Measurements from ENCODE around the gene ARHGDIG. TPM values are rescaled to one million over a fixed set of nuclear protein-coding genes. Genes with fewer than 3 reads are reported as not detected.
"Not testable (repeated sequence)": the region's sequence is repeated elsewhere in the genome, so short reads cannot be mapped to it uniquely, and the experiment has no call there.

ARHGDIG gene
- polyA plus RNA-seq, 3 donors from 2014 or later = not detected

GRCh38 chr16:255183-255582 is 25.2 kb upstream of the ARHGDIG start:
- DNase-seq = no peak
- peak overlapping the region in 1 of 6 donors; percentile 12 for H3K27ac Mint-ChIP-seq
- H3K27me3 Mint-ChIP-seq (ENCODE audit: low read depth in 3 of 3) = peaks cover 0 to 3% (median 2%) of the 10 kb centered on the region in 3 donors
- H3K9me3 Mint-ChIP-seq = no peaks in the 10 kb centered on the region
- no peak overlapping the region for H3K4me3 Mint-ChIP-seq
- peaks cover 39 to 44% of the 10 kb centered on the region in 2 donors for H3K4me1 Mint-ChIP-seq
- peaks cover 17 to 31% (median 27%) of the 10 kb centered on the region in 3 donors for H3K36me3 Mint-ChIP-seq

- Mint-ChIP-seq H3K36me3 (peaks cover 11 to 29% (median 18%) of the 10 kb centered on the region in 3 donors), H3K4me1 (peaks cover 29 to 33% of the 10 kb centered on the region in 2 donors)
- H3K27me3 Mint-ChIP-seq (ENCODE audit: low read depth in 3 of 3); DNase-seq; H3K27ac Mint-ChIP-seq; H3K4me3 Mint-ChIP-seq; H3K9me3 Mint-ChIP-seq: not testable (repeated sequence)
These were observed 22.3 kb upstream of the ARHGDIG start for GRCh38 chr16:258091-258490.

GRCh38 chr16:259226-259625 is 21.2 kb upstream of the ARHGDIG start:
- H3K27ac Mint-ChIP-seq = peak overlapping the region in 4 of 6 donors; percentile 56 to 80 (median 78)

GRCh38 chr16:259814-260253 is 20.6 kb upstream of the ARHGDIG start:
- Mint-ChIP-seq H3K9me3 (no peaks in the 10 kb centered on the region), H3K27me3 (ENCODE audit: low read depth in 3 of 3) (peaks cover 0 to 2% (median 0%) of the 10 kb centered on the region in 3 donors), H3K4me3 (no peak overlapping the region), H3K36me3 (peaks cover 11 to 32% (median 18%) of the 10 kb centered on the region in 3 donors), H3K4me1 (peaks cover 20 to 21% of the 10 kb centered on the region in 2 donors), H3K27ac (no peak overlapping the region)
- DNase-seq = no peak

More at GRCh38 chr16:259226-259625, 21.2 kb upstream of the ARHGDIG start:
- H3K4me3 Mint-ChIP-seq = peak overlapping the region; percentile 18 to 77 (median 47)
- no peaks in the 10 kb centered on the region for H3K9me3 Mint-ChIP-seq
- peaks cover 0 to 2% (median 0%) of the 10 kb centered on the region in 3 donors for H3K27me3 Mint-ChIP-seq (ENCODE audit: low read depth in 3 of 3)
- peaks cover 11 to 32% (median 18%) of the 10 kb centered on the region in 3 donors for H3K36me3 Mint-ChIP-seq
- peaks cover 21 to 24% of the 10 kb centered on the region in 2 donors for H3K4me1 Mint-ChIP-seq
- DNase-seq = peak in 1 of 3 donors; percentile 30

- Mint-ChIP-seq H3K9me3 (no peaks in the 10 kb centered on the region), H3K4me3 (no peak overlapping the region), H3K36me3 (peaks cover 11 to 32% (median 14%) of the 10 kb centered on the region in 3 donors), H3K27ac (no peak overlapping the region), H3K27me3 (ENCODE audit: low read depth in 3 of 3) (peaks cover 0 to 1% (median 0%) of the 10 kb centered on the region in 3 donors), H3K4me1 (peaks cover 18 to 20% of the 10 kb centered on the region in 2 donors)
- no peak for DNase-seq
These were observed 20.1 kb upstream of the ARHGDIG start for GRCh38 chr16:260326-260725.

GRCh38 chr16:261031-261691 is 19.2 kb upstream of the ARHGDIG start:
- H3K27ac Mint-ChIP-seq = no peak overlapping the region
- peaks cover 7 to 28% (median 10%) of the 10 kb centered on the region in 3 donors for H3K36me3 Mint-ChIP-seq

GRCh38 chr16:262121-262745 is 18.2 kb upstream of the ARHGDIG start:
- H3K4me3 Mint-ChIP-seq = no peak overlapping the region
- no peaks in the 10 kb centered on the region for H3K27me3 Mint-ChIP-seq (ENCODE audit: low read depth in 3 of 3)
- H3K9me3 Mint-ChIP-seq = no peaks in the 10 kb centered on the region
- H3K4me1 Mint-ChIP-seq = peaks cover 10 to 12% of the 10 kb centered on the region in 2 donors
- DNase-seq = no peak
- no peak overlapping the region for H3K27ac Mint-ChIP-seq
- peaks cover 6 to 26% (median 8%) of the 10 kb centered on the region in 3 donors for H3K36me3 Mint-ChIP-seq

More at GRCh38 chr16:261031-261691, 19.2 kb upstream of the ARHGDIG start:
- Mint-ChIP-seq H3K9me3 (no peaks in the 10 kb centered on the region), H3K4me1 (peaks cover 12 to 13% of the 10 kb centered on the region in 2 donors), H3K4me3 (no peak overlapping the region), H3K27me3 (ENCODE audit: low read depth in 3 of 3) (no peaks in the 10 kb centered on the region)
- DNase-seq = no peak

GRCh38 chr16:263182-263774 is 17.1 kb upstream of the ARHGDIG start:
- Mint-ChIP-seq H3K9me3 (no peaks in the 10 kb centered on the region), H3K4me1 (peaks cover 10 to 12% of the 10 kb centered on the region in 2 donors), H3K4me3 (no peak overlapping the region), H3K27me3 (ENCODE audit: low read depth in 3 of 3) (peaks cover 0 to 2% (median 0%) of the 10 kb centered on the region in 3 donors), H3K27ac (no peak overlapping the region), H3K36me3 (peaks cover 6 to 23% (median 8%) of the 10 kb centered on the region in 3 donors)
- DNase-seq = no peak

GRCh38 chr16:263944-264343 is 16.4 kb upstream of the ARHGDIG start:
- Mint-ChIP-seq H3K9me3 (no peaks in the 10 kb centered on the region), H3K36me3 (peaks cover 5 to 23% (median 8%) of the 10 kb centered on the region in 3 donors), H3K27ac (no peak overlapping the region), H3K27me3 (ENCODE audit: low read depth in 3 of 3) (peaks cover 0 to 2% (median 0%) of the 10 kb centered on the region in 3 donors), H3K4me3 (no peak overlapping the region), H3K4me1 (peaks cover 7 to 8% of the 10 kb centered on the region in 2 donors)
- DNase-seq = no peak

GRCh38 chr16:264440-264951 is 15.9 kb upstream of the ARHGDIG start:
- Mint-ChIP-seq H3K9me3 (no peaks in the 10 kb centered on the region), H3K4me3 (no peak overlapping the region), H3K4me1 (peaks cover 1 to 2% of the 10 kb centered on the region in 2 donors), H3K27ac (no peak overlapping the region), H3K36me3 (peaks cover 0 to 17% (median 4%) of the 10 kb centered on the region in 3 donors), H3K27me3 (ENCODE audit: low read depth in 3 of 3) (peaks cover 0 to 2% (median 0%) of the 10 kb centered on the region in 3 donors)
- DNase-seq = no peak

- H3K4me3 Mint-ChIP-seq = no peak overlapping the region
These were observed 15.3 kb upstream of the ARHGDIG start for GRCh38 chr16:265002-265529.

GRCh38 chr16:265711-266110 is 14.7 kb upstream of the ARHGDIG start:
- peaks cover 0 to 13% (median 2%) of the 10 kb centered on the region in 3 donors for H3K36me3 Mint-ChIP-seq
- no peaks in the 10 kb centered on the region for H3K9me3 Mint-ChIP-seq
- no peak overlapping the region for H3K27ac Mint-ChIP-seq
- peaks cover 0 to 2% of the 10 kb centered on the region in 2 donors for H3K4me1 Mint-ChIP-seq
- peaks cover 0 to 3% (median 2%) of the 10 kb centered on the region in 3 donors for H3K27me3 Mint-ChIP-seq (ENCODE audit: low read depth in 3 of 3)
- no peak overlapping the region for H3K4me3 Mint-ChIP-seq
- no peak for DNase-seq

More at GRCh38 chr16:265002-265529, 15.3 kb upstream of the ARHGDIG start:
- peaks cover 0 to 2% of the 10 kb centered on the region in 2 donors for H3K4me1 Mint-ChIP-seq
- DNase-seq = no peak
- H3K9me3 Mint-ChIP-seq = no peaks in the 10 kb centered on the region
- peaks cover 0 to 3% (median 2%) of the 10 kb centered on the region in 3 donors for H3K27me3 Mint-ChIP-seq (ENCODE audit: low read depth in 3 of 3)
- H3K36me3 Mint-ChIP-seq = peaks cover 0 to 16% (median 4%) of the 10 kb centered on the region in 3 donors
- no peak overlapping the region for H3K27ac Mint-ChIP-seq
